ENCODE data around the gene UBE2G2.

The UBE2G2 gene

GRCh38 chr21:44842087-44842486, 40.5 kb upstream of the UBE2G2 start:
- no peak for TF ChIP-seq CTCF (IDR thresholded peaks at IDR 0.05; ENCODE audit: control insufficient read depth, insufficient read depth, low read depth, low read length, missing control alignments)
- no peak overlapping the region for H3K4me3 ChIP-seq (ENCODE audit: control insufficient read depth, low read depth, low read length)
- no peak for DNase-seq (ENCODE audit: low read depth)

- no peak overlapping the region for H3K4me3 ChIP-seq (ENCODE audit: control insufficient read depth, low read depth, low read length)
- no peak for DNase-seq (ENCODE audit: low read depth)
- TF ChIP-seq CTCF (IDR thresholded peaks at IDR 0.05; ENCODE audit: control insufficient read depth, insufficient read depth, low read depth, low read length, missing control alignments), result no peak
These were observed 39.2 kb upstream of the UBE2G2 start for GRCh38 chr21:44840771-44841170.

- no peak for TF ChIP-seq CTCF (IDR thresholded peaks at IDR 0.05; ENCODE audit: control insufficient read depth, insufficient read depth, low read depth, low read length, missing control alignments)
- H3K4me3 ChIP-seq (ENCODE audit: control insufficient read depth, low read depth, low read length), result no peak overlapping the region
- no peak for DNase-seq (ENCODE audit: low read depth)
These were observed 37.3 kb upstream of the UBE2G2 start for GRCh38 chr21:44838951-44839350.

- no peak overlapping the region for H3K4me3 ChIP-seq (ENCODE audit: control insufficient read depth, low read depth, low read length)
- TF ChIP-seq CTCF (IDR thresholded peaks at IDR 0.05; ENCODE audit: control insufficient read depth, insufficient read depth, low read depth, low read length, missing control alignments), result no peak
- DNase-seq (ENCODE audit: low read depth), result no peak
These were observed 36.6 kb upstream of the UBE2G2 start for GRCh38 chr21:44838039-44838895.

- H3K4me3 ChIP-seq (ENCODE audit: control insufficient read depth, low read depth, low read length), result no peak overlapping the region
- TF ChIP-seq CTCF (IDR thresholded peaks at IDR 0.05; ENCODE audit: control insufficient read depth, insufficient read depth, low read depth, low read length, missing control alignments), result no peak
- no peak for DNase-seq (ENCODE audit: low read depth)
These were observed 35.9 kb upstream of the UBE2G2 start for GRCh38 chr21:44837537-44837936.

GRCh38 chr21:44836666-44837471, 35.2 kb upstream of the UBE2G2 start:
- H3K4me3 ChIP-seq (ENCODE audit: control insufficient read depth, low read depth, low read length), result no peak overlapping the region
- DNase-seq (ENCODE audit: low read depth), result no peak
- TF ChIP-seq CTCF (IDR thresholded peaks at IDR 0.05; ENCODE audit: control insufficient read depth, insufficient read depth, low read depth, low read length, missing control alignments), result no peak

Data from AG09309 (cell line).